HL-60 (cell line): ENCODE data around the gene TET2.

ENCODE experiments used
- DNase-seq, 2 experiments: peaks; one replicate each; pipeline ENCODE4 v3.0.0-alpha.2; 2010 to 2020; ENCODE audit warnings: low read depth in 1 of 2, low spot score in 1 of 2
- H3K27ac ChIP-seq: fragments of 250-450 bp; sonication (Bioruptor Pico); replicated peaks from 2 replicates; pipeline ENCODE4 v1.5.1; 2020; ENCODE audit warnings: mild to moderate bottlenecking, moderate library complexity
- H3K27me3 ChIP-seq: fragments of 250-450 bp; sonication (Bioruptor Pico); 2 replicates; pipeline ENCODE4 v1.5.1; 2021; ENCODE audit warnings: mild to moderate bottlenecking, moderate library complexity; ENCODE audit not compliant: insufficient read depth, poor library complexity, severe bottlenecking
- H3K4me3 ChIP-seq: replicated peaks from 2 replicates; pipeline ENCODE4 v1.5.1; 2011; ENCODE audit warnings: mild to moderate bottlenecking, control low read depth, low read length; ENCODE audit not compliant: insufficient read depth
- GABPA ChIP-seq: IDR thresholded peaks from 2 replicates; pipeline ENCODE4 v1.6.1; 2012; ENCODE audit warnings: low read depth
- POLR2AphosphoS5 ChIP-seq: IDR thresholded peaks from 2 replicates; pipeline ENCODE4 v1.6.1; 2012; ENCODE audit warnings: low read depth
- REST ChIP-seq: IDR thresholded peaks from 2 replicates; pipeline ENCODE4 v1.6.1; 2012; ENCODE audit warnings: low read depth; ENCODE audit not compliant: insufficient replicate concordance
- SPI1 ChIP-seq: IDR thresholded peaks from 2 replicates; pipeline ENCODE4 v1.6.1; 2012; ENCODE audit warnings: low read depth, mild to moderate bottlenecking, borderline replicate concordance
- TF ChIP-seq, protein P1 (sequence below): IDR thresholded peaks from one replicate; pipeline ENCODE4 v1.5.1; 2011; ENCODE audit warnings: low read length, control low read depth, inconsistent platforms; ENCODE audit not compliant: insufficient read depth

TET2 gene

GRCh38 chr4:105148356-105148755 is 1.7 kb downstream of the TET2 start:
- peak overlapping the region; percentile 99 for H3K27ac ChIP-seq
- no peaks in the 10 kb centered on the region for H3K27me3 ChIP-seq
- no peak for DNase-seq
- TF ChIP-seq SPI1 (no peak), REST (no peak)
- H3K4me3 ChIP-seq = peak overlapping the region; percentile 56

DNA sequence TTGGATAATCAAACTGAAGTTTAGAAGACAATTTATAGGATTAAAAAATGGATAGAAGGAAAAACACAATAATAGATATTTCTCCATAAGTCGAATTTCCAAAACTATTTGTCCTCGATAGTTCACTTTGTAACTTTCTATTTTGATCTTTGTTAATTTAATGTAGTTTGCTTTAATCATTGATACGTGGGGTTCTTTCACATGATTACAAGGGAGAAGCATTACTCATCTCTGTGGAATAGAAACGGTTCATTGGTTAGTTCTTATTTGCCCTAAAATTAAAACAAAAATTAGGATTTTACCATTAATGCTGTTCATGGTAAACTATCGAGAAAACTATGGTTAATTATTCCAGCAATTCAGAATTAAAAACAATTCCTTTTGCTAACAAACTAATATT is 2.1 kb downstream of the TET2 start:
- Histone ChIP-seq H3K27ac (peak overlapping the region; percentile 99), H3K27me3 (no peaks in the 10 kb centered on the region), H3K4me3 (peak overlapping the region; percentile 56)
- TF ChIP-seq REST (no peak), SPI1 (no peak)
- no peak for DNase-seq

DNA sequence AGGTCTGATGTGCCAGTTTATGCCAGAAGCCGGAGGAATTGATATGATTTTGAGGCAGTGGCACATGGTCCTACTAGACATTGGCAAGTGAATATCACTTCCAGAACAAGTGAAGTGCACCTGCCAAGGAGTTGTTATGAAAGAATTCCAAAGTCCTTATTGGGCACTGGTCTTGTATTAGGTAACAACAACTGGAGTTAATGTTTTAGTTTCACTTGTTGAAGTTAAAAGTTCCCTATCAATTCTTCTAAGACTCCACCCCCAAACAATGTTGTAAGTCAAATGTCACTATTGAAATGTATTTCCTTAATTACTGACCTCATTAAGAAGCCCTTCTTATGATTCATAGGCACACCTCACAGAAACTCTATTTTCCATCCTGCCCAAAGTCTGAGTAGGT is 3.1 kb downstream of the TET2 start:
- peak overlapping the region; percentile 56; the same call in 1 of the 2 replicates for H3K4me3 ChIP-seq
- no peak overlapping the region; the same call in 1 of the 2 replicates for H3K27ac ChIP-seq
- no peaks in the 10 kb centered on the region for H3K27me3 ChIP-seq
- DNase-seq = no peak
- TF ChIP-seq, protein P1, sequence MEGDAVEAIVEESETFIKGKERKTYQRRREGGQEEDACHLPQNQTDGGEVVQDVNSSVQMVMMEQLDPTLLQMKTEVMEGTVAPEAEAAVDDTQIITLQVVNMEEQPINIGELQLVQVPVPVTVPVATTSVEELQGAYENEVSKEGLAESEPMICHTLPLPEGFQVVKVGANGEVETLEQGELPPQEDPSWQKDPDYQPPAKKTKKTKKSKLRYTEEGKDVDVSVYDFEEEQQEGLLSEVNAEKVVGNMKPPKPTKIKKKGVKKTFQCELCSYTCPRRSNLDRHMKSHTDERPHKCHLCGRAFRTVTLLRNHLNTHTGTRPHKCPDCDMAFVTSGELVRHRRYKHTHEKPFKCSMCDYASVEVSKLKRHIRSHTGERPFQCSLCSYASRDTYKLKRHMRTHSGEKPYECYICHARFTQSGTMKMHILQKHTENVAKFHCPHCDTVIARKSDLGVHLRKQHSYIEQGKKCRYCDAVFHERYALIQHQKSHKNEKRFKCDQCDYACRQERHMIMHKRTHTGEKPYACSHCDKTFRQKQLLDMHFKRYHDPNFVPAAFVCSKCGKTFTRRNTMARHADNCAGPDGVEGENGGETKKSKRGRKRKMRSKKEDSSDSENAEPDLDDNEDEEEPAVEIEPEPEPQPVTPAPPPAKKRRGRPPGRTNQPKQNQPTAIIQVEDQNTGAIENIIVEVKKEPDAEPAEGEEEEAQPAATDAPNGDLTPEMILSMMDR = no peak
- TF ChIP-seq GABPA (no peak), POLR2AphosphoS5 (no peak), REST (no peak), SPI1 (no peak)

- Histone ChIP-seq H3K27me3 (no peaks in the 10 kb centered on the region), H3K4me3 (no peak overlapping the region), H3K27ac (no peak overlapping the region)
- no peak for DNase-seq
- TF ChIP-seq REST (no peak), POLR2AphosphoS5 (no peak), GABPA (no peak), SPI1 (no peak)
- TF ChIP-seq, protein P1 = no peak
Observed at GRCh38 chr4:105150503-105150902, 3.8 kb downstream of the TET2 start.
